ENCODE results near the gene TRIM4.

DNA sequence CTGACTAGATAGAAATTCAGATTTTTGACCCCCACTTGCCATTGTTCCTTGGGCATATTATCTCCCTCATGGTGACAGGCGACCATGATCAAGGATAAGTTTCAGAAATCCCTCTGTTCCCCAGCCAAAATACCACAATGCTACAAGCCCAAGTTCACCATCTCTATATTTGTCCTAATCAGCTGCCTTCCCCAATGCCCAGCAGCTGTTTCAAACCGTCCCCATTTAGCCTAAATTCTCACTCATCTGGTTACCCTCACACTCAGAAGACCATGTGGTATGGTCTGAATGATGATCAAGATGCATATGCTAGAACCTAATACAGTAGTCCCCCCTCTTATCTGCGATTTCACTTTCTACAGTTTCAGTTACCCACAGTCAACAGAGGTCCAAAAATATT lies 11.0 kb upstream of the TRIM4 start:
- TF ChIP-seq EZH2 (optimal IDR thresholded peaks at IDR 0.05; ENCODE audit: low read depth, low read length) (no peak), EZH2phosphoT487 (IDR thresholded peaks at IDR 0.05; ENCODE audit: low read length) (no peak)
- TF ChIP-seq, protein P1, sequence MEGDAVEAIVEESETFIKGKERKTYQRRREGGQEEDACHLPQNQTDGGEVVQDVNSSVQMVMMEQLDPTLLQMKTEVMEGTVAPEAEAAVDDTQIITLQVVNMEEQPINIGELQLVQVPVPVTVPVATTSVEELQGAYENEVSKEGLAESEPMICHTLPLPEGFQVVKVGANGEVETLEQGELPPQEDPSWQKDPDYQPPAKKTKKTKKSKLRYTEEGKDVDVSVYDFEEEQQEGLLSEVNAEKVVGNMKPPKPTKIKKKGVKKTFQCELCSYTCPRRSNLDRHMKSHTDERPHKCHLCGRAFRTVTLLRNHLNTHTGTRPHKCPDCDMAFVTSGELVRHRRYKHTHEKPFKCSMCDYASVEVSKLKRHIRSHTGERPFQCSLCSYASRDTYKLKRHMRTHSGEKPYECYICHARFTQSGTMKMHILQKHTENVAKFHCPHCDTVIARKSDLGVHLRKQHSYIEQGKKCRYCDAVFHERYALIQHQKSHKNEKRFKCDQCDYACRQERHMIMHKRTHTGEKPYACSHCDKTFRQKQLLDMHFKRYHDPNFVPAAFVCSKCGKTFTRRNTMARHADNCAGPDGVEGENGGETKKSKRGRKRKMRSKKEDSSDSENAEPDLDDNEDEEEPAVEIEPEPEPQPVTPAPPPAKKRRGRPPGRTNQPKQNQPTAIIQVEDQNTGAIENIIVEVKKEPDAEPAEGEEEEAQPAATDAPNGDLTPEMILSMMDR (IDR thresholded peaks at IDR 0.05; ENCODE audit: low read length) = no peak

Data from MM.1S (cell line).